A549 (cell line): ENCODE measurements around the gene CPLANE2. TPM values are rescaled to one million over a fixed set of nuclear protein-coding genes. Genes with fewer than 3 reads are reported as not detected.

Source experiments
- ATAC-seq, 2 experiments: fragments of 200-7000 bp in 1 of 2; fragments of >200 bp in 1 of 2; cut with Nextera tagmentation in 1 of 2; cut with Tn5 transposase in 1 of 2; 3 replicates each; pipeline versions ENCODE4 v1.8.0 to v1.9.1; 2018 to 2020; ENCODE audit warnings: mild to moderate bottlenecking in 1 of 2, moderate library complexity in 1 of 2
- CTCF ChIA-PET: fragments of 300-600 bp; sonication (Branson Sonifier 250); formaldehyde crosslinking; extraction: SDS; loops from one replicate; lab custom pipeline; 2021; ENCODE audit warnings: antibody characterized with exemption, inconsistent platforms; lab: Yijun Ruan, JAX
- POLR2A ChIA-PET: fragments of 350-600 bp; formaldehyde crosslinking; extraction: SDS; loops from one replicate; lab custom pipeline; 2021; ENCODE audit warnings: antibody characterized with exemption, inconsistent platforms; lab: Yijun Ruan, JAX
- DNase-seq, 2 experiments: peaks; one replicate each; pipeline versions ENCODE4 v3.0.0 to v3.0.0-alpha.2; 2011 to 2016; ENCODE audit warnings: low read depth in 1 of 2, low spot score in 1 of 2
- FAIRE-seq: peaks from 2 replicates; lab custom pipeline; 2011; peaks lifted over from hg19 to GRCh38; lab: Jason Lieb, UNC
- H3K27ac ChIP-seq, 2 experiments: fragments of >200 bp; sonication (Bioruptor Twin); formaldehyde crosslinking; 3 replicates each; pipeline ENCODE4 v1.5.1; 2016 to 2017
- H3K4me1 ChIP-seq: fragments of >200 bp; sonication (Bioruptor Twin); formaldehyde crosslinking; 3 replicates; pipeline ENCODE4 v1.6.1; 2016
- H3K4me2 ChIP-seq: fragments of >200 bp; sonication (Bioruptor Twin); formaldehyde crosslinking; 3 replicates; pipeline ENCODE4 v1.6.1; 2016
- H3K4me3 ChIP-seq: fragments of >200 bp; sonication (Bioruptor Twin); formaldehyde crosslinking; 3 replicates; pipeline ENCODE4 v1.5.1; 2016
- H3K9me3 ChIP-seq: fragments of >200 bp; sonication (Bioruptor Twin); formaldehyde crosslinking; 3 replicates; pipeline ENCODE4 v1.6.1; 2016
- BCL3 ChIP-seq: fragments of >200 bp; sonication (Bioruptor Twin); formaldehyde crosslinking; IDR thresholded peaks from 3 replicates; pipeline ENCODE4 v1.6.1; 2016
- BHLHE40 ChIP-seq: IDR thresholded peaks from 2 replicates; pipeline ENCODE4 v1.6.1; 2012; ENCODE audit warnings: low read depth, low read length, inconsistent platforms
- CHD2 ChIP-seq: fragments of 150-350 bp; IDR thresholded peaks from 2 replicates; pipeline ENCODE4 v1.6.1; 2014; ENCODE audit warnings: low read length; ENCODE audit not compliant: partially characterized antibody
- EHF ChIP-seq: fragments of 250-450 bp; sonication (Bioruptor Pico); IDR thresholded peaks from 2 replicates; pipeline ENCODE4 v1.5.0; 2020; ENCODE audit warnings: mild to moderate bottlenecking
- GATA3 ChIP-seq: IDR thresholded peaks from 2 replicates; pipeline ENCODE4 v1.6.1; 2012; ENCODE audit warnings: borderline replicate concordance
- HOXA7 ChIP-seq: fragments of 250-450 bp; sonication (Bioruptor Pico); IDR thresholded peaks from 2 replicates; pipeline ENCODE4 v1.5.0; 2020; ENCODE audit warnings: mild to moderate bottlenecking, moderate library complexity
- JUN ChIP-seq, 2 experiments: fragments of >200 bp; sonication (Bioruptor Twin); formaldehyde crosslinking; IDR thresholded peaks; 2 replicates in 1 of 2; 3 replicates in 1 of 2; pipeline ENCODE4 v1.6.1; 2016 to 2017
- KDM1A ChIP-seq: fragments of 200-600 bp; sonication (generic); IDR thresholded peaks from 2 replicates; pipeline ENCODE4 v1.6.1; 2016; ENCODE audit warnings: low read depth, mild to moderate bottlenecking
- MAFK ChIP-seq: fragments of 450-650 bp; IDR thresholded peaks from 2 replicates; pipeline ENCODE4 v1.6.1; 2014; ENCODE audit not compliant: partially characterized antibody
- MAX ChIP-seq: IDR thresholded peaks from 2 replicates; pipeline ENCODE4 v1.6.1; 2012
- NFE2L2 ChIP-seq: fragments of 150-350 bp; conservative IDR thresholded peaks from 2 replicates; pipeline ENCODE4 v1.6.1; 2014; ENCODE audit warnings: low read length
- NPAS2 ChIP-seq: fragments of 250-450 bp; sonication (Bioruptor Pico); IDR thresholded peaks from 2 replicates; pipeline ENCODE4 v1.8.0; 2022; ENCODE audit warnings: mild to moderate bottlenecking, moderate library complexity, borderline replicate concordance
- NR3C1 ChIP-seq: fragments of >200 bp; sonication (Bioruptor Twin); formaldehyde crosslinking; IDR thresholded peaks from 3 replicates; pipeline ENCODE4 v1.6.1; 2017
- POLR2A ChIP-seq: IDR thresholded peaks from 2 replicates; pipeline ENCODE4 v1.6.1; 2012; ENCODE audit warnings: mild to moderate bottlenecking, low read length
- RFX5 ChIP-seq: fragments of 450-650 bp; IDR thresholded peaks from 2 replicates; pipeline ENCODE4 v1.7.1; 2014; ENCODE audit warnings: antibody characterized with exemption, mild to moderate bottlenecking, moderate library complexity
- RNF2 ChIP-seq: fragments of 200-600 bp; sonication (generic); IDR thresholded peaks from 2 replicates; pipeline ENCODE4 v1.6.1; 2016; ENCODE audit warnings: low read depth, mild to moderate bottlenecking, antibody characterized with exemption, moderate library complexity, borderline replicate concordance
- SREBF2 ChIP-seq: fragments of 450-650 bp; IDR thresholded peaks from 2 replicates; pipeline ENCODE4 v1.6.1; 2014; ENCODE audit warnings: mild to moderate bottlenecking, moderate library complexity
- ZSCAN20 ChIP-seq: fragments of 250-450 bp; sonication (Bioruptor Pico); IDR thresholded peaks from 2 replicates; pipeline ENCODE4 v1.8.0; 2022; ENCODE audit warnings: mild to moderate bottlenecking, moderate library complexity
- WGBS: methylation state at CpG from one replicate; pipeline ENCODE4 v1.1.6; 2017; ENCODE audit errors: missing lambda C conversion rate; 5-methylcytosine and 5-hydroxymethylcytosine counted together
- polyA minus RNA-seq: library from RNA; depleted of rRNA, polyadenylated mRNA; stranded (reverse); fragments of >200 nt; gene quantifications from 2 replicates; pipeline ENCODE4 v1.2.3, GENCODE V29; 2011; rRNA and poly(A)+ RNA removed
- polyA plus RNA-seq, 4 experiments: library from polyadenylated mRNA; depleted of rRNA in 3 of 4; stranded (reverse); fragments of >200 nt; fragmentation: RNase III in 1 of 4; extraction: RNeasy Plus Mini Kit Qiagen cat#74134 plus additional on column Dnase treatment in 1 of 4; gene quantifications; 2 replicates in 3 of 4; 3 replicates in 1 of 4; pipeline ENCODE4 v1.2.3, GENCODE V29; 2011 to 2017
- TF ChIP-seq, protein P1 (sequence below): fragments of 250-450 bp; sonication (Bioruptor Pico); IDR thresholded peaks from 2 replicates; pipeline ENCODE4 v1.5.0; 2020; ENCODE audit warnings: low read depth, mild to moderate bottlenecking, moderate library complexity
- TF ChIP-seq, protein P2 (sequence below): fragments of 200-600 bp; sonication (generic); IDR thresholded peaks from 2 replicates; pipeline ENCODE4 v1.6.1; 2016; ENCODE audit warnings: antibody characterized with exemption, mild to moderate bottlenecking, moderate library complexity

The CPLANE2 gene
- polyA plus RNA-seq (2011; rRNA removed) (2.4 and 3.6 TPM in 2 replicates), polyA plus RNA-seq (2017; fragmentation: RNase III; extraction: RNeasy Plus Mini Kit Qiagen cat#74134 plus additional on column Dnase treatment) (2.6 to 3.7 TPM (median 2.8 TPM) in 3 replicates), polyA minus RNA-seq (5.3 and 14.1 TPM in 2 replicates)
- 3.5 and 5.1 TPM in 2 replicates for polyA plus RNA-seq (2012; cell fraction: cytosol; rRNA removed)
- polyA plus RNA-seq (2012; cell fraction: nucleus; rRNA removed), result 5.7 and 6.7 TPM in 2 replicates

- peak within 1 kb of the TSS; percentile 92 to 94 for H3K27ac ChIP-seq
- H3K4me2 ChIP-seq, result peak within 1 kb of the TSS; percentile 100
- H3K4me1 ChIP-seq, result peaks cover 14% of the 10 kb centered on the region
- peak within 1 kb of the TSS; percentile 88 for H3K4me3 ChIP-seq
- peak; percentile 81 to 90 for DNase-seq
- POLR2A ChIA-PET, result interaction anchor here (1.8 kb wide), 1 partner anchor 30 kb away, joined by 5 read pairs; no protein-coding TSS in a partner anchor
- CTCF ChIA-PET, result interaction anchor here (0.7 to 2.5 kb wide), 9 partner anchors 12 to 158 kb away, joined by 3 to 14 read pairs (median 5); no protein-coding TSS in a partner anchor
- no peaks in the 10 kb centered on the region for H3K9me3 ChIP-seq
- 1% methylated on average over 10 of the region's 57 CpGs for WGBS
- TF ChIP-seq GATA3 (no peak), RFX5 (peak; percentile 97), JUN (IDR thresholded peaks at IDR 0.05) (peak in 1 of 2 experiments; percentile 46; a peak in 1 of 5 replicates), POLR2A (peak; percentile 39; the same call in 1 of the 2 replicates), BCL3 (0 out of 3 replicates have a peak, but pooled peaks have one; percentile 34), MAX (peak; percentile 40), RNF2 (no peak)
- TF ChIP-seq, protein P1, sequence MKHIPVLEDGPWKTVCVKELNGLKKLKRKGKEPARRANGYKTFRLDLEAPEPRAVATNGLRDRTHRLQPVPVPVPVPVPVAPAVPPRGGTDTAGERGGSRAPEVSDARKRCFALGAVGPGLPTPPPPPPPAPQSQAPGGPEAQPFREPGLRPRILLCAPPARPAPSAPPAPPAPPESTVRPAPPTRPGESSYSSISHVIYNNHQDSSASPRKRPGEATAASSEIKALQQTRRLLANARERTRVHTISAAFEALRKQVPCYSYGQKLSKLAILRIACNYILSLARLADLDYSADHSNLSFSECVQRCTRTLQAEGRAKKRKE (CRISPR knock-in tag), result no peak
- TF ChIP-seq, all 56 proteins: peak for 5
- no peak for FAIRE-seq
- ATAC-seq, result peak; percentile 89 to 91
These were observed at the start of gene CPLANE2 for GRCh38 chr1:16236511-16237342. CPLANE2 (minus strand) TSS chr1:16237183; CDS start chr1:16236742, 441 bp downstream.

DNA sequence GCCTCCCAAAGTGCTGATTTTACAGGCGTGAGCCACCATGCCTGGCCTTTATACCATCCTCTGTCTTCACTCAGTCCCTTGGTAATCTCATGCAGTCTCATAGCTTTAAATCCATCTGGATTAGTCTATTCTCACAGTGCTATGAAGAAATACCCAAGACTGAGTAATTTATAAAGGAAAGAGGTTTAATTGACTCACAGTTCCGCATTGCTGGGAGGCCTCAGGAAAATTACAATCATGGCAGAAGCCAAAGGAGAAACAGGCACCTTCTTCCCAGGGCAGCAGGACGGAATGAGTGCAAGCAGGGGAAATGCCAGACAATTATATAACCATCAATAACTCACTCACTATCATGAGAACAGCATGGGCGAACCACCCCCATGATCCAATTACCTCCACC lies 49.1 kb upstream of the CPLANE2 start:
- 95% methylated on average over 4 of the region's 4 CpGs for WGBS
- Histone ChIP-seq H3K4me2 (no peak overlapping the region), H3K9me3 (no peaks in the 10 kb centered on the region), H3K4me3 (no peak overlapping the region), H3K4me1 (no peaks in the 10 kb centered on the region), H3K27ac (no peak overlapping the region)
- ChIA-PET POLR2A (no interaction called here), CTCF (interaction anchor here (1.0 kb wide), 1 partner anchor 42 kb away, joined by 4 read pairs; no protein-coding TSS in a partner anchor)
- ATAC-seq (no peak), DNase-seq (no peak), FAIRE-seq (no peak)
- TF ChIP-seq CHD2 (no peak), NFE2L2 (no peak), POLR2A (no peak), NR3C1 (no peak), KDM1A (no peak), ZSCAN20 (no peak), SREBF2 (no peak), MAFK (no peak), BHLHE40 (no peak), NPAS2 (CRISPR knock-in tag) (no peak), EHF (CRISPR knock-in tag) (no peak), HOXA7 (no peak)
- TF ChIP-seq, protein P2, sequence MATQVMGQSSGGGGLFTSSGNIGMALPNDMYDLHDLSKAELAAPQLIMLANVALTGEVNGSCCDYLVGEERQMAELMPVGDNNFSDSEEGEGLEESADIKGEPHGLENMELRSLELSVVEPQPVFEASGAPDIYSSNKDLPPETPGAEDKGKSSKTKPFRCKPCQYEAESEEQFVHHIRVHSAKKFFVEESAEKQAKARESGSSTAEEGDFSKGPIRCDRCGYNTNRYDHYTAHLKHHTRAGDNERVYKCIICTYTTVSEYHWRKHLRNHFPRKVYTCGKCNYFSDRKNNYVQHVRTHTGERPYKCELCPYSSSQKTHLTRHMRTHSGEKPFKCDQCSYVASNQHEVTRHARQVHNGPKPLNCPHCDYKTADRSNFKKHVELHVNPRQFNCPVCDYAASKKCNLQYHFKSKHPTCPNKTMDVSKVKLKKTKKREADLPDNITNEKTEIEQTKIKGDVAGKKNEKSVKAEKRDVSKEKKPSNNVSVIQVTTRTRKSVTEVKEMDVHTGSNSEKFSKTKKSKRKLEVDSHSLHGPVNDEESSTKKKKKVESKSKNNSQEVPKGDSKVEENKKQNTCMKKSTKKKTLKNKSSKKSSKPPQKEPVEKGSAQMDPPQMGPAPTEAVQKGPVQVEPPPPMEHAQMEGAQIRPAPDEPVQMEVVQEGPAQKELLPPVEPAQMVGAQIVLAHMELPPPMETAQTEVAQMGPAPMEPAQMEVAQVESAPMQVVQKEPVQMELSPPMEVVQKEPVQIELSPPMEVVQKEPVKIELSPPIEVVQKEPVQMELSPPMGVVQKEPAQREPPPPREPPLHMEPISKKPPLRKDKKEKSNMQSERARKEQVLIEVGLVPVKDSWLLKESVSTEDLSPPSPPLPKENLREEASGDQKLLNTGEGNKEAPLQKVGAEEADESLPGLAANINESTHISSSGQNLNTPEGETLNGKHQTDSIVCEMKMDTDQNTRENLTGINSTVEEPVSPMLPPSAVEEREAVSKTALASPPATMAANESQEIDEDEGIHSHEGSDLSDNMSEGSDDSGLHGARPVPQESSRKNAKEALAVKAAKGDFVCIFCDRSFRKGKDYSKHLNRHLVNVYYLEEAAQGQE, result no peak
